ENCODE measurements around the gene MYO1D. TPM values are rescaled to one million over a fixed set of nuclear protein-coding genes. Genes with fewer than 3 reads are reported as not detected.
A peak's percentile ranks its signal among the peaks of the same experiment; 100 is the strongest.

MYO1D gene
- polyA plus RNA-seq, 1 donor: 66.8 TPM

GRCh38 chr17:32763855-32764439 lies 113.0 kb downstream of the MYO1D start:
- Histone ChIP-seq H3K27ac (ENCODE audit: low read length) (no peak overlapping the region), H3K4me1 (ENCODE audit: control insufficient read depth, insufficient read depth, low read length) (no peaks in the 10 kb centered on the region), H3K9me3 (ENCODE audit: control insufficient read depth, low read depth, low read length) (no peaks in the 10 kb centered on the region), H3K4me3 (ENCODE audit: low read length) (no peak overlapping the region), H3K36me3 (ENCODE audit: control insufficient read depth, insufficient read depth, low read length) (peaks cover 25% of the 10 kb centered on the region), H3K27me3 (ENCODE audit: control insufficient read depth, insufficient read depth, low read length) (no peaks in the 10 kb centered on the region)
- DNase-seq: no peak
- 76% methylated on average over 2 of the region's 5 CpGs for WGBS (ENCODE audit: insufficient coverage, low lambda C conversion rate)

DNA sequence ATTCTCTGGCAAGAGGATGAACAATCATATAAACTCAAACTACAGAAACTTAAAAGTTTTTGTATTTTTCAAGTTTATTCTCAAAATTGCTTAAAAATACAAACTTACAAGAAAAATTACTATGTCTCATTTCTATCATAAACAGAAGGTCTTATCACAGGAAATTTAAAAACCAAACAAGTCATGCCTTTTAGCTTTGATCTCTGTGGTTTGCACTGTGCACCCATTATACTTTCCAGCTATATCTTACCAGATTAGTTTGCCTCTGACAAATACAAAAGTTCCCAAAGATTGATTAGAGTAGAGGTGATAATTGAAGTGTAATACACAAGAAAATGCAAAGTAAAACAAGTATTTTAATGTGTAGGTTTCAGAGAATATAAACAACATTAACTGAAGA lies 117.4 kb downstream of the MYO1D start:
- Histone ChIP-seq H3K36me3 (ENCODE audit: control insufficient read depth, insufficient read depth, low read length) (peaks cover 20% of the 10 kb centered on the region), H3K4me1 (ENCODE audit: control insufficient read depth, insufficient read depth, low read length) (no peaks in the 10 kb centered on the region), H3K9me3 (ENCODE audit: control insufficient read depth, low read depth, low read length) (no peaks in the 10 kb centered on the region), H3K4me3 (ENCODE audit: low read length) (no peak overlapping the region), H3K27ac (ENCODE audit: low read length) (no peak overlapping the region), H3K27me3 (ENCODE audit: control insufficient read depth, insufficient read depth, low read length) (no peaks in the 10 kb centered on the region)
- no peak for DNase-seq

GRCh38 chr17:32757963-32758362 lies 119.0 kb downstream of the MYO1D start:
- Histone ChIP-seq H3K4me1 (ENCODE audit: control insufficient read depth, insufficient read depth, low read length) (no peaks in the 10 kb centered on the region), H3K36me3 (ENCODE audit: control insufficient read depth, insufficient read depth, low read length) (peaks cover 20% of the 10 kb centered on the region), H3K27me3 (ENCODE audit: control insufficient read depth, insufficient read depth, low read length) (no peaks in the 10 kb centered on the region), H3K4me3 (ENCODE audit: low read length) (no peak overlapping the region), H3K9me3 (ENCODE audit: control insufficient read depth, low read depth, low read length) (no peaks in the 10 kb centered on the region), H3K27ac (ENCODE audit: low read length) (no peak overlapping the region)
- no peak for DNase-seq
- WGBS (ENCODE audit: insufficient coverage, low lambda C conversion rate): no CpG with 5 or more reads among the region's 1 CpG

DNA sequence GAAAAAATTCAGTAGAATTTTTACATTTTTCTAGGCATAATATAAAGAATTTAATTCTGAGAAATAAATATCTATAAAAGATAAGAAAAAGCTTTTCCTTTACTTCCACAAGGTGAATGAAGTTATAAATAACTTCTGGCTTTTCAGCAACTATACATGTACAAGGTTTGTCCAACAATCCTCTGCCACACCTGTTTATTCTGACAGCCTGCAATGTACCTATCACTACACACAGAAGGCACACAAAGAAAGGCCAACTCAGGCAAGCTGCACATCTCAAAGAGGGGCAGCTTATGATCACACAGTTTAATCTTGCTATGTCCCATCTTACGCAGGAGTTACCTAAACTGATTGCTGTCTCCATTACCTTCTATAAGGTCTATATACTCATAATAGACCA lies 120.2 kb downstream of the MYO1D start:
- Histone ChIP-seq H3K27ac (ENCODE audit: low read length) (no peak overlapping the region), H3K27me3 (ENCODE audit: control insufficient read depth, insufficient read depth, low read length) (no peaks in the 10 kb centered on the region), H3K4me1 (ENCODE audit: control insufficient read depth, insufficient read depth, low read length) (no peaks in the 10 kb centered on the region), H3K36me3 (ENCODE audit: control insufficient read depth, insufficient read depth, low read length) (peaks cover 13% of the 10 kb centered on the region), H3K9me3 (ENCODE audit: control insufficient read depth, low read depth, low read length) (no peaks in the 10 kb centered on the region), H3K4me3 (ENCODE audit: low read length) (no peak overlapping the region)
- DNase-seq: no peak
- 100% methylated on average over 1 of the region's 1 CpG for WGBS (ENCODE audit: insufficient coverage, low lambda C conversion rate)

GRCh38 chr17:32755045-32755805 lies 121.7 kb downstream of the MYO1D start:
- no peak overlapping the region for H3K4me3 ChIP-seq (ENCODE audit: low read length)
- H3K4me1 ChIP-seq (ENCODE audit: control insufficient read depth, insufficient read depth, low read length): no peaks in the 10 kb centered on the region
- H3K27ac ChIP-seq (ENCODE audit: low read length): no peak overlapping the region
- DNase-seq: peak; percentile 25 to 45
- WGBS (ENCODE audit: insufficient coverage, low lambda C conversion rate): 80% methylated on average over 2 of the region's 7 CpGs
- H3K36me3 ChIP-seq (ENCODE audit: control insufficient read depth, insufficient read depth, low read length): peaks cover 8% of the 10 kb centered on the region
- H3K27me3 ChIP-seq (ENCODE audit: control insufficient read depth, insufficient read depth, low read length): no peaks in the 10 kb centered on the region
- H3K9me3 ChIP-seq (ENCODE audit: control insufficient read depth, low read depth, low read length): no peaks in the 10 kb centered on the region

- Histone ChIP-seq H3K36me3 (ENCODE audit: control insufficient read depth, insufficient read depth, low read length) (peaks cover 12% of the 10 kb centered on the region), H3K4me1 (ENCODE audit: control insufficient read depth, insufficient read depth, low read length) (no peaks in the 10 kb centered on the region), H3K27ac (ENCODE audit: low read length) (no peak overlapping the region), H3K9me3 (ENCODE audit: control insufficient read depth, low read depth, low read length) (no peaks in the 10 kb centered on the region), H3K27me3 (ENCODE audit: control insufficient read depth, insufficient read depth, low read length) (no peaks in the 10 kb centered on the region), H3K4me3 (ENCODE audit: low read length) (no peak overlapping the region)
- no CpG with 5 or more reads among the region's 4 CpGs for WGBS (ENCODE audit: insufficient coverage, low lambda C conversion rate)
- no peak for DNase-seq
These were observed 124.0 kb downstream of the MYO1D start for GRCh38 chr17:32752934-32753333.

DNA sequence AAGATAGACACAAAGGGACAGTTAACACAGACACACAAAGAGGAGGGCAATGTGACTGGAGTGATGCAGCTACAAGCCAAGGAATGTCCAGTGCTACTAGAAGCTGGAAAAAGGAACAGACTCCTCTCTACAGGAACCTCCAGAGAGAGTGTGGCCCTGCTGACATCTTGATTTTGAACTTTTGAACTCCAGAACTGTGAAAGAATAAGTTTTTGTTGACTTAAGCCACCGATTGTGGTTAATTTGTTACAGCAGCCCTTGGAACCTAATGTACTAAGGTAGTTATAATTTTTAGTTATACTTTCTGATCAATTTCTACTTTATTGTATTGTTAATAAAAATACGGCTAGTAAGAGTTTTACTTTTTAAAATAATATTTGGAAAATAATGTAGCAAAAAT lies 129.1 kb downstream of the MYO1D start:
- Histone ChIP-seq H3K4me1 (ENCODE audit: control insufficient read depth, insufficient read depth, low read length) (no peaks in the 10 kb centered on the region), H3K27ac (ENCODE audit: low read length) (no peak overlapping the region), H3K9me3 (ENCODE audit: control insufficient read depth, low read depth, low read length) (no peaks in the 10 kb centered on the region), H3K27me3 (ENCODE audit: control insufficient read depth, insufficient read depth, low read length) (no peaks in the 10 kb centered on the region), H3K4me3 (ENCODE audit: low read length) (no peak overlapping the region), H3K36me3 (ENCODE audit: control insufficient read depth, insufficient read depth, low read length) (peaks cover 15% of the 10 kb centered on the region)
- 50% methylated on average over 2 of the region's 2 CpGs for WGBS (ENCODE audit: insufficient coverage, low lambda C conversion rate)
- peak in 1 of 2 donors; percentile 25 for DNase-seq

- no peak for DNase-seq
- Histone ChIP-seq H3K36me3 (ENCODE audit: control insufficient read depth, insufficient read depth, low read length) (peaks cover 15% of the 10 kb centered on the region), H3K4me1 (ENCODE audit: control insufficient read depth, insufficient read depth, low read length) (no peaks in the 10 kb centered on the region), H3K27me3 (ENCODE audit: control insufficient read depth, insufficient read depth, low read length) (no peaks in the 10 kb centered on the region), H3K27ac (ENCODE audit: low read length) (no peak overlapping the region), H3K4me3 (ENCODE audit: low read length) (no peak overlapping the region), H3K9me3 (ENCODE audit: control insufficient read depth, low read depth, low read length) (no peaks in the 10 kb centered on the region)
- WGBS (ENCODE audit: insufficient coverage, low lambda C conversion rate): 100% methylated on average over 1 of the region's 2 CpGs
These were observed 130.2 kb downstream of the MYO1D start for GRCh38 chr17:32746698-32747097.

- H3K36me3 ChIP-seq (ENCODE audit: control insufficient read depth, insufficient read depth, low read length): peaks cover 15% of the 10 kb centered on the region
- DNase-seq: no peak
- H3K9me3 ChIP-seq (ENCODE audit: control insufficient read depth, low read depth, low read length): no peaks in the 10 kb centered on the region
- H3K4me1 ChIP-seq (ENCODE audit: control insufficient read depth, insufficient read depth, low read length): no peaks in the 10 kb centered on the region
- 83% methylated on average over 1 of the region's 2 CpGs for WGBS (ENCODE audit: insufficient coverage, low lambda C conversion rate)
- no peaks in the 10 kb centered on the region for H3K27me3 ChIP-seq (ENCODE audit: control insufficient read depth, insufficient read depth, low read length)
- H3K27ac ChIP-seq (ENCODE audit: low read length): no peak overlapping the region
- no peak overlapping the region for H3K4me3 ChIP-seq (ENCODE audit: low read length)
These were observed 130.6 kb downstream of the MYO1D start for GRCh38 chr17:32746280-32746679.

GRCh38 chr17:32742681-32743538 lies 134.0 kb downstream of the MYO1D start:
- no peaks in the 10 kb centered on the region for H3K27me3 ChIP-seq (ENCODE audit: control insufficient read depth, insufficient read depth, low read length)
- peaks cover 14% of the 10 kb centered on the region for H3K36me3 ChIP-seq (ENCODE audit: control insufficient read depth, insufficient read depth, low read length)
- 86% methylated on average over 4 of the region's 4 CpGs for WGBS (ENCODE audit: insufficient coverage, low lambda C conversion rate)
- no peaks in the 10 kb centered on the region for H3K4me1 ChIP-seq (ENCODE audit: control insufficient read depth, insufficient read depth, low read length)
- H3K9me3 ChIP-seq (ENCODE audit: control insufficient read depth, low read depth, low read length): no peaks in the 10 kb centered on the region
- no peak overlapping the region for H3K27ac ChIP-seq (ENCODE audit: low read length)
- no peak overlapping the region for H3K4me3 ChIP-seq (ENCODE audit: low read length)
- DNase-seq: no peak

All from large intestine (tissue), 3 donors.